Esophagus muscularis mucosa (tissue), 3 donors: ENCODE results near the gene ZC3H18.
A peak's percentile ranks its signal among the peaks of the same experiment; 100 is the strongest.

Source experiments
- EP300 ChIP-seq: sonication (generic); formaldehyde crosslinking; IDR thresholded peaks from one replicate; pipeline ENCODE4 v1.6.1; 2017; ENCODE audit warnings: antibody characterized with exemption
- TF ChIP-seq, protein P1 (sequence below), 3 experiments: fragments of 200-600 bp in 2 of 3; fragments of 450-650 bp in 1 of 3; sonication (generic) in 2 of 3; IDR thresholded peaks; one replicate each; pipeline ENCODE4 v1.5.1; 2017 to 2019; ENCODE audit warnings: antibody characterized with exemption in 3 of 3, mild to moderate bottlenecking in 2 of 3, moderate library complexity in 1 of 3

DNA sequence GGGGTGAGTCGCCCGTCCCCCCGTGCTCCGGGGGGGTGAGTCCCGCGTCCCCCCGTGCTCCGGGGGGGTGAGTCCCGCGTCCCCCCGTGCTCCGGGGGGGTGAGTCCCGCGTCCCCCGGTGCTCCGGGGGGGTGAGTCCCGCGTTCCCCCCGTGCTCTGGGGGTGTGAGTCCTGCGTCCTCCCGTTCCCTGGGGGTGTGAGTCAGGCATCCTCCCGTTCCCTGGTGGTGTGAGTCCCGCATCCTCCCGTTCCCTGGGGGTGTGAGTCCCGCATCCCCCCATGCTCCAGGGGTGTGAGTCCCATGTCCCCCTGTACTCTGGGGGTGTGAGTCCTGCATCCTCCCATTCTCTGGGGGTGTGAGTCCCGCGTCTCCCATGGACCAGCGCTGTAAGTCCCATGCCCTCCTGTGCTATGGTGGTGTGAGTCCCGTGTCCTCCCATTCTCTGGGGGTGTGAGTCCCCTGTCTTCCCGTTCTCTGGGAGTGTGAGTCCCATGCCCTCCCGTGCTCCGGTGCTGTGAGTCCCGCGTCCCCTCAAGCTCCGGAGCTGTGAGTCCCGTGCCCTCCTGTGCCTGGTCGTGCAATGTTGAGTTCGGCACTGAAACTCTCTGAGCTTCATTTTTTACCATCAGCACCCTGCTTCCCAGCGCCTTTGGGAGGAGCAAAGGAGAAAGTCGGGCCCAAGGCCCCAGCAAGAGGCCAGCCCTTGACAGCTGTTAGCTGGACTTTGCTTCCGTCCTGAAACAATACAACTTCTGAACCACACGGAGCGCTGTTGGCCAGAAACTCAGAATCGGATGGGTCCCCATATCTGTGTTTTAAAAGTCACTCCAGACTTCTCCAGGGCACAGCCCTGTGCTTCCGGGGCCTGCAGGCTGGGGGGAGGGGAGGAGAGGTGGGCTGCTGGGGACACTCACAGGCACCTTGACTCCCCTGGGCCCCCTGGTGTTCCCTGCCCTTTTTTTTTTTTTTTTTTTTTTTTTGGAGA lies 11.5 kb upstream of the ZC3H18 start:
- TF ChIP-seq, protein P1, sequence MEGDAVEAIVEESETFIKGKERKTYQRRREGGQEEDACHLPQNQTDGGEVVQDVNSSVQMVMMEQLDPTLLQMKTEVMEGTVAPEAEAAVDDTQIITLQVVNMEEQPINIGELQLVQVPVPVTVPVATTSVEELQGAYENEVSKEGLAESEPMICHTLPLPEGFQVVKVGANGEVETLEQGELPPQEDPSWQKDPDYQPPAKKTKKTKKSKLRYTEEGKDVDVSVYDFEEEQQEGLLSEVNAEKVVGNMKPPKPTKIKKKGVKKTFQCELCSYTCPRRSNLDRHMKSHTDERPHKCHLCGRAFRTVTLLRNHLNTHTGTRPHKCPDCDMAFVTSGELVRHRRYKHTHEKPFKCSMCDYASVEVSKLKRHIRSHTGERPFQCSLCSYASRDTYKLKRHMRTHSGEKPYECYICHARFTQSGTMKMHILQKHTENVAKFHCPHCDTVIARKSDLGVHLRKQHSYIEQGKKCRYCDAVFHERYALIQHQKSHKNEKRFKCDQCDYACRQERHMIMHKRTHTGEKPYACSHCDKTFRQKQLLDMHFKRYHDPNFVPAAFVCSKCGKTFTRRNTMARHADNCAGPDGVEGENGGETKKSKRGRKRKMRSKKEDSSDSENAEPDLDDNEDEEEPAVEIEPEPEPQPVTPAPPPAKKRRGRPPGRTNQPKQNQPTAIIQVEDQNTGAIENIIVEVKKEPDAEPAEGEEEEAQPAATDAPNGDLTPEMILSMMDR (IDR thresholded peaks at IDR 0.05) = peak in 2 of 3 experiments; percentile 22 to 47
- no peak for TF ChIP-seq EP300
